ENCODE results near the gene SCFD2. TPM values are rescaled to one million over a fixed set of nuclear protein-coding genes. Genes with fewer than 3 reads are reported as not detected.

The SCFD2 gene
- total RNA-seq, 4 donors from 2014 or later, result 14.3 to 37.8 (median 27.7) TPM

DNA sequence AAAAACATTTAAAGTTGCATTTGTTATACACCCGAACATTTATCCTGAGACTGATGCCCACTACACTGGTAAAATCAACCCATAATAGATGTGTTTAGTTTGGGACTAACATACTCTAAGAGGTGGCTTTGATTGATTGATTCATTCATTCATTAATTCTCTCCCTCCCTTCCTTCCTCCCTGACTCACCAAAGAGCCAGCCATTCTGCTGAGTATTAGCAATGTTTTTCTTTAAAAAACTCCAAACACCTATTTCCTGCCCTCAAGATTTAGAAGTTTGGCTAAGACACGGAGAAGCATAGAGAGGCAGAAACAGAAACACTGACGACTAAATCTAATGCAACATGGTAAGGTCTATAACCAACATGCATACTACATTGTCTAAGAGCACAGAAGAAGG lies 414.8 kb downstream of the SCFD2 start:
- 87 to 91% methylated on average over 3 of the region's 3 CpGs for WGBS, 2 donors
- no peak for DNase-seq
- Histone ChIP-seq H3K36me3 (no peaks in the 10 kb centered on the region), H3K4me3 (no peak overlapping the region), H3K27ac (no peak overlapping the region), H3K27me3 (no peaks in the 10 kb centered on the region), H3K9me3 (no peaks in the 10 kb centered on the region), H3K4me1 (no peaks in the 10 kb centered on the region)
- intact Hi-C loops (cut with DNase I), result no loop called here
- no peak for TF ChIP-seq POLR2A (IDR thresholded peaks at IDR 0.05)
- TF ChIP-seq, protein P1, sequence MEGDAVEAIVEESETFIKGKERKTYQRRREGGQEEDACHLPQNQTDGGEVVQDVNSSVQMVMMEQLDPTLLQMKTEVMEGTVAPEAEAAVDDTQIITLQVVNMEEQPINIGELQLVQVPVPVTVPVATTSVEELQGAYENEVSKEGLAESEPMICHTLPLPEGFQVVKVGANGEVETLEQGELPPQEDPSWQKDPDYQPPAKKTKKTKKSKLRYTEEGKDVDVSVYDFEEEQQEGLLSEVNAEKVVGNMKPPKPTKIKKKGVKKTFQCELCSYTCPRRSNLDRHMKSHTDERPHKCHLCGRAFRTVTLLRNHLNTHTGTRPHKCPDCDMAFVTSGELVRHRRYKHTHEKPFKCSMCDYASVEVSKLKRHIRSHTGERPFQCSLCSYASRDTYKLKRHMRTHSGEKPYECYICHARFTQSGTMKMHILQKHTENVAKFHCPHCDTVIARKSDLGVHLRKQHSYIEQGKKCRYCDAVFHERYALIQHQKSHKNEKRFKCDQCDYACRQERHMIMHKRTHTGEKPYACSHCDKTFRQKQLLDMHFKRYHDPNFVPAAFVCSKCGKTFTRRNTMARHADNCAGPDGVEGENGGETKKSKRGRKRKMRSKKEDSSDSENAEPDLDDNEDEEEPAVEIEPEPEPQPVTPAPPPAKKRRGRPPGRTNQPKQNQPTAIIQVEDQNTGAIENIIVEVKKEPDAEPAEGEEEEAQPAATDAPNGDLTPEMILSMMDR (IDR thresholded peaks at IDR 0.05), result no peak

DNA sequence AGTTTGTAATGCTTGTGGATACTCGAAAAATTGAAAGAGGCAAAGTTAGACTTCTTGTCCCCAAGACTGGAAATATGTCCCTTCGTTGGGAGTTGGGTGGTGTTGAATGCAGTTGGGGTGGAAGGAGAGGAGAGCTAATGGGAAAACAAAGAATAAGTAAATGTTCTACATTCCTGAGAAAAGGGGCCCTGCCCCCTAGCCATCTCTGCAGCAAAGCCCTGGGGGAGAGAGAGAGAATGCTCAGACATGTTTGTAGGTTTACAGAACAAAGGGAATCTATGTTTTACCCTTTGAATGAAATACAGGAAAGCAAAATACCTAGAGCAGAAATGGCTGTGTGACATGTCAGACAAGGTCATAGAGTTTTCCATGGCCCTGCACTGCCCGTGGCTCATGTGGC lies 415.6 kb downstream of the SCFD2 start:
- Histone ChIP-seq H3K36me3 (no peaks in the 10 kb centered on the region), H3K4me3 (no peak overlapping the region), H3K4me1 (no peaks in the 10 kb centered on the region), H3K27ac (no peak overlapping the region), H3K9me3 (no peaks in the 10 kb centered on the region), H3K27me3 (no peaks in the 10 kb centered on the region)
- 89 to 91% methylated on average over 3 of the region's 3 CpGs for WGBS, 2 donors
- no peak for DNase-seq
- no peak for TF ChIP-seq POLR2A (IDR thresholded peaks at IDR 0.05)
- TF ChIP-seq, protein P1 (IDR thresholded peaks at IDR 0.05), result no peak
- intact Hi-C loops (cut with DNase I), result no loop called here

DNA sequence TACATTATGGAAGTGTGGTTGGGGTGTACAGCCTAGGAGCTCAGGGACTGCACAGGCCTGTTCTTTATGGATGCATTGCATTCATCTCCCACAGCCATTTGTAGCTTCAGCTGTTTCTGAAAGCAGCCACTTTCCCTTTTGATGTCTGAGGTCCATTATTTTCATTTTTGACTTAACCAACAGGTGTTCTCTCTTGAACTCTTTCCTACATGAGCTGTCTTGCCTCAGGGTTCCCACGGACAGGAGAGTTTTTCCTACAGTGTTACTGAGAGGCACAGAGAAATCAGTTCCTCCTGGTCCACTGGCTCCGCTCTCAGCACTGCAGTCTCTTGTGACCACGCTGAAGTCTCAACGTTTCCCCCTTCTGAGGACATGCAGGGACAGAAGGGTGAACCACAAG lies 416.5 kb downstream of the SCFD2 start:
- TF ChIP-seq, protein P1 (IDR thresholded peaks at IDR 0.05), result no peak
- no peak for TF ChIP-seq POLR2A (IDR thresholded peaks at IDR 0.05)
- no peaks in the 10 kb centered on the region for H3K9me3 ChIP-seq
- no peaks in the 10 kb centered on the region for H3K36me3 ChIP-seq
- no peak overlapping the region for H3K4me3 ChIP-seq
- intact Hi-C loops (cut with DNase I), result no loop called here
- no peaks in the 10 kb centered on the region for H3K27me3 ChIP-seq
- no peak overlapping the region for H3K27ac ChIP-seq
- WGBS, 2 donors, result 20 to 61% methylated on average over 1 to 3 of the region's 4 CpGs
- H3K4me1 ChIP-seq, result no peaks in the 10 kb centered on the region
- DNase-seq, result no peak

DNA sequence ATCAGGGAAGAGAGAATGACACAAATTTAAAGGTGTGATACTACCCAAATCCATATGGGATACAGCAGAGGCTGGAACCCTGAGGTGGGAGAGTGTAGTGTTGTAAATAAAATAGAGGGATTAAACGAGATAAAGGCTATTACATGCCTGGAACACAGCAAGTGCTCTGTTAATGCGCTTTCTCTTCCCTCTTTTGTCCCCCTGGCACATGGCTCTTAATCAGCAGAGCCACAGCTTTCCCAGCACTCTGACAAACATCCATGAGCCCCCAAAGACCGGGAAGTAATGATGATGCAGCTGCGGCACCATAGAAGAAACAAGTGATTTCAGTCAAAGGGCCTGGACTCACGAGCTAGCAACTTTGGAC lies 417.8 kb downstream of the SCFD2 start:
- WGBS, 2 donors, result 78 to 81% methylated on average over 4 to 5 of the region's 5 CpGs
- no peaks in the 10 kb centered on the region for H3K9me3 ChIP-seq
- no peak for DNase-seq
- no peak overlapping the region for H3K4me3 ChIP-seq
- no peaks in the 10 kb centered on the region for H3K4me1 ChIP-seq
- TF ChIP-seq, protein P1 (IDR thresholded peaks at IDR 0.05), result no peak
- TF ChIP-seq POLR2A (IDR thresholded peaks at IDR 0.05), result no peak
- no peaks in the 10 kb centered on the region for H3K27me3 ChIP-seq
- no peaks in the 10 kb centered on the region for H3K36me3 ChIP-seq
- intact Hi-C loops (cut with DNase I), result no loop called here
- H3K27ac ChIP-seq, result no peak overlapping the region

DNA sequence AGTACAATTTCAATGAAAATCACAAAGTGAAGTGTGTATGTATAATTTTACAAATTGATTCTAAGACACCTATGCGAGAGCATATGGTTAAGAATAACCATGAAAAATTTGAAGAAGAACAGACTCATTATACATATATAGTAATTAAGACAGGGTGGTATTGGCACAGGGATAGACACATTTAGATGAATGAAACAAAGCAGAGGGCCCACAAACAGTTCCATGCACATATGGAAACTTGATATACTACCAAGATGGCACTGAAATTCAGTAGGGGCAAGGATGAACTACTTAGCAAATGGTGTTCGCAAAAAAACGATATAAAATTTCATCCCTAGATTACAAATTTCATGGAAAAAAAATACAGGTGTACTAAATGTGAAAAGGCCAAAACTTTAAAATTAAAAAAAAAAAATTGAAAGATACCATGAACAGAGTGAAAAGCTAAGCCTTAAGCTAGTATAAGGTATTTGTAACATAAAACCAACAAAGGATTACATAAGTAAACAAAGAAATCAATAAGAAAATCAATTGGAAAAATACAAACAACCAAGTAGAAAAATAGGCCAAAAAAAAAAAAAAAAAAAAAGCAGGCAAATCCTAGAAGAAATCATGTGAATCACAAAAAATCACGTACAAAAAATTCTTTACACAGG lies 418.3 kb downstream of the SCFD2 start:
- TF ChIP-seq, protein P1 (IDR thresholded peaks at IDR 0.05), result no peak
- TF ChIP-seq POLR2A (IDR thresholded peaks at IDR 0.05), result no peak
- no peak overlapping the region for H3K4me3 ChIP-seq
- no peak for DNase-seq
- H3K9me3 ChIP-seq, result no peaks in the 10 kb centered on the region
- intact Hi-C loops (cut with DNase I), result no loop called here
- H3K4me1 ChIP-seq, result no peaks in the 10 kb centered on the region
- no peak overlapping the region for H3K27ac ChIP-seq
- no peaks in the 10 kb centered on the region for H3K27me3 ChIP-seq
- no peaks in the 10 kb centered on the region for H3K36me3 ChIP-seq
- 85 to 88% methylated on average over 2 to 4 of the region's 4 CpGs for WGBS, 2 donors
